ENCODE results near the gene NDUFA3.

Gene NDUFA3

GRCh38 chr19:54108496-54108895 lies 5.8 kb downstream of the NDUFA3 start:
- no peak for DNase-seq

- DNase-seq = no peak
These were observed 7.0 kb downstream of the NDUFA3 start for GRCh38 chr19:54109651-54110050.

- DNase-seq = no peak
These were observed 11.9 kb downstream of the NDUFA3 start for GRCh38 chr19:54114340-54115108.

GRCh38 chr19:54115109-54116063 lies 12.7 kb downstream of the NDUFA3 start, which contains the start of the genes PRPF31 and TFPT:
Gene PRPF31, plus strand, starts transcription at chr19:54115754. Its CDS starts 2,525 bp downstream, at chr19:54118279.
Gene TFPT, minus strand, starts transcription at chr19:54115657. Its CDS starts 388 bp downstream, at chr19:54115269.
- peak; percentile 91 for DNase-seq

GRCh38 chr19:54121259-54121658 lies 18.6 kb downstream of the NDUFA3 start:
- no peak for DNase-seq

- no peak for DNase-seq
These were observed 21.0 kb downstream of the NDUFA3 start for GRCh38 chr19:54123682-54124081.

GRCh38 chr19:54124393-54124792 lies 21.7 kb downstream of the NDUFA3 start:
- DNase-seq = no peak

GRCh38 chr19:54125713-54126112 lies 23.1 kb downstream of the NDUFA3 start:
- DNase-seq = no peak

- DNase-seq = no peak
These were observed 25.2 kb downstream of the NDUFA3 start for GRCh38 chr19:54127688-54128440.

- DNase-seq = no peak
These were observed 25.7 kb downstream of the NDUFA3 start for GRCh38 chr19:54128441-54128725.

- DNase-seq = no peak
These were observed 26.4 kb downstream of the NDUFA3 start for GRCh38 chr19:54128796-54129616.

- no peak for DNase-seq
These were observed 27.0 kb downstream of the NDUFA3 start for GRCh38 chr19:54129617-54129996.

- peak; percentile 5 for DNase-seq
These were observed 30.8 kb downstream of the NDUFA3 start for GRCh38 chr19:54133312-54133956.

GRCh38 chr19:54133957-54134590 lies 31.4 kb downstream of the NDUFA3 start:
- DNase-seq = no peak

GRCh38 chr19:54136086-54136863 lies 33.6 kb downstream of the NDUFA3 start:
- DNase-seq = no peak

GRCh38 chr19:54136864-54137698 lies 34.4 kb downstream of the NDUFA3 start:
- DNase-seq = peak; percentile 99

- no peak for DNase-seq
These were observed 35.2 kb downstream of the NDUFA3 start, which contains the start of gene CNOT3 for GRCh38 chr19:54137699-54138488. Gene CNOT3, plus strand, starts transcription at chr19:54137762. Its CDS starts 5,217 bp downstream, at chr19:54142979.

- DNase-seq = no peak
These were observed 36.0 kb downstream of the NDUFA3 start for GRCh38 chr19:54138489-54139256.

All from SHP77 treated with DMSO at 0.1 percent for 48 hours (cell line).